GM08714 (cell line): ENCODE data around the gene TTC32.
A peak's percentile ranks its signal among the peaks of the same experiment; 100 is the strongest.
"Not testable (repeated sequence)": the region's sequence is repeated elsewhere in the genome, so short reads cannot be mapped to it uniquely, and the experiment has no call there.

Experiments used
- H3K4me3 ChIP-seq: fragments of 200-500 bp; sonication (Bioruptor generic); 2 replicates; pipeline ENCODE4 v1.5.1; 2014; ENCODE audit warnings: mild to moderate bottlenecking, low read length, inconsistent platforms
- ZNF274 ChIP-seq: IDR thresholded peaks from 2 replicates; pipeline ENCODE4 v1.6.1; 2012; ENCODE audit warnings: mild to moderate bottlenecking, low read depth, low read length

TTC32 gene

DNA sequence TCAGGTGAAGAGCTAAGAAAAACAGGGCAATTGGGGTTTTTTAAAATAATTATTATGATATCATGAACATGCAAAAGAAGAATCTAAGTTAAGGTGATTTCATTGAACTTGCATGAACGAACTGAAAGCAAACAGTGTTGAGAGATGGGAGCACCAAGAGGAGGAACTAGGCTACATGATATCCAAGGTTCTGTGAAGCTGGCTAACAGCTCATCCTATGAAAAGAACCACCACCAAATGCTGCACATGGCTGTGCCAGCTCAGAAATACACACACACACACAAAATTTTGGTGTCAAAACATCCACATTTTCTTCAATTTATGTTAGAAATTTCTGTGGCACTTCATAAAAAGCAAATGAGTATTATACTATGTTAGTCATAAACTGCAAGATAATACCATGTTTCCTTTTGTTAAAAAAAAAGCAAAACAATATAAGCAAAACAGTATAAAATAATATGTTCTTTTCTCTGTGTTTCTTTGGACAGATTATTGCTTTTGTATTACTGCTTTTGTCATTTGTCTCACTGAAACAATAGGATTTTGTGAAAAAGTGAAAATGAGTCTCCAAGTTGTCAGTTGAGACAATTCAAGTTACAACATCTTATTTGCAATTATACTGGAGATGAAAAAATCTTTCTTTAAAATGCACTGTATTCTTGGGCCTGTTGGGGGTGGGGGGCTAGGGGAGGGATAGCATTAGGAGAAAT is 12.6 kb upstream of the TTC32 start:
- TF ChIP-seq ZNF274, result no peak
- H3K4me3 ChIP-seq, result no peak overlapping the region

DNA sequence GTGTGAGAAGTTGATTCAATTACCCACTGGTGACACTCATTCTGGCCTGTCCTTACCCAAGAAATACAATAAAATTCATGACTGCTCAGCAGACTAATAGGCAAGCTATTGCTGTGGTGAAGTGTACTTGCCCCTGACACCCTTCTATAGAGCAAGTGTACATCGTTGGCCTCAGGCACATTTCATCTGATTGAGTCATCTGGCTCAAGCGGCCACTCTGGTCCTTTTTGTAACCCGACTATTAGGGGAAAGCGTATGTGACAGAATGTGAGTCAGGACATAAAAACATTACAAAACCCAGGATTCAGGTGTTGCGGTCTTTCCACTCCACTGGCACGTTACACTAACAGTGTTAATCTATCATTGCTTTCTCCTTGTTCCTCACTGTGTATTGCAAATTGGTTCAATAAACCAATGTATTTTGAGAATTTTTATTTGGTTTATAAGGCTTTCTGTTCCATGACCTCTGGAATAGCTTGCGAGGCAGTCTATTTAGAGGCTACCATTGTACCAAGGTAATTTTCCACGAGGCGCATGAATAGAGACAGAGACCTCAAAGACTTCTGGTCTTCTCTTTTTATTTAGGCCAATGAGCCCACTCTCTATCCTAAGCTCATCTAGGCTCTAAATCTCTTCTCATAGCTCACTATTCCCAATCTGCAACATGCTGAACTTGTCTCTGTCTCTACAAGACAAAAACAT is 10.2 kb upstream of the TTC32 start:
- TF ChIP-seq ZNF274, result no peak
- H3K4me3 ChIP-seq, result no peak overlapping the region

DNA sequence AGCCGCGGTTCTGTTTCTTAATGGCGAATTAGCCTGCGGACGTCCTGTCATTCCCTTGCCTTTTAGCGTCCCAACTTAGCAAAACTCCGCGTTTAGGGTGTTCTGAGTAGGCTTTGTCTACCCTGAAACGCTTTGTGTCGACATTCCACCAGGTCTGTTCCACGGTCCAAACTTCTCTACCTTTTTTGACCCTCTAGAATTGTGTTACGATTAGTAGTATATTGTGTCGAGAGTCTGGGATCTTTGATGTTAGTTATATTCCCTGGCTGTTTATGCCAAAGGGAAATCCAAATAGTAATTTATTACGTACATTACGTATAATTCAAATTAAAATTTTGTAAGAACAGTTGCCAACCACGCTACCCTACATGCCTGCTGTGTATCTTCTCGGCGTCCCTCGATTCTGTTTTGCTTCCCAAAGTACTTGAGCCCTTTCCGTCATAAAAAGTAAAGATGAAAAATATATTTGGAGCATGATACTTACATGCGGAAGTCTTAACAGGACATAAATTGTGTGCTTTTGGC is 495 bp upstream of the TTC32 start:
- no peak for TF ChIP-seq ZNF274
- H3K4me3 ChIP-seq, result peak overlapping the region; percentile 96

DNA sequence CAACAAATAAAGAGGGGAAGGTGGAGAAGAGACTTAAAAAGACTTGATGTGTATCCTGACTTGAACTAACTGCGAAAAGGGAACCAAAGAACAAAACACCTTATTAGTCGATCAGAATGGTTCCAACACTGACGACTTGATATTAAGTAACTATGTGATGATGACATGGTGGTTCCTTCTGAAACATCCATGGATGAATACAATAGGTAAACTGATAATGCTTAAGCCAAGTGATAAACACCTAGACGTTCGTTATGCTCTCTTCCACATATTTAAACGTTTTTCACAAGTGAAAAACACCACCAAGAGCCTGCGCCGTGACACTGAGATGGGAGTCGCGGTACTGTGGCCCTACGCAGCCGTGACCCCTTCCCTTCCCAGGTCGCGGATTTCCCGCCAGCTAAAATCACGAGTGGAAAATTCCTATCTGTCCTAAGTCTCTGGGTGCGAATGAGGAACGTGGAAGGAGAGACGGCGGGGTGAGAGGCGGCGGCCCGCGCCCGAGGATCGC is 797 bp downstream of the TTC32 start:
- peak overlapping the region; percentile 96 for H3K4me3 ChIP-seq
- TF ChIP-seq ZNF274, result no peak

DNA sequence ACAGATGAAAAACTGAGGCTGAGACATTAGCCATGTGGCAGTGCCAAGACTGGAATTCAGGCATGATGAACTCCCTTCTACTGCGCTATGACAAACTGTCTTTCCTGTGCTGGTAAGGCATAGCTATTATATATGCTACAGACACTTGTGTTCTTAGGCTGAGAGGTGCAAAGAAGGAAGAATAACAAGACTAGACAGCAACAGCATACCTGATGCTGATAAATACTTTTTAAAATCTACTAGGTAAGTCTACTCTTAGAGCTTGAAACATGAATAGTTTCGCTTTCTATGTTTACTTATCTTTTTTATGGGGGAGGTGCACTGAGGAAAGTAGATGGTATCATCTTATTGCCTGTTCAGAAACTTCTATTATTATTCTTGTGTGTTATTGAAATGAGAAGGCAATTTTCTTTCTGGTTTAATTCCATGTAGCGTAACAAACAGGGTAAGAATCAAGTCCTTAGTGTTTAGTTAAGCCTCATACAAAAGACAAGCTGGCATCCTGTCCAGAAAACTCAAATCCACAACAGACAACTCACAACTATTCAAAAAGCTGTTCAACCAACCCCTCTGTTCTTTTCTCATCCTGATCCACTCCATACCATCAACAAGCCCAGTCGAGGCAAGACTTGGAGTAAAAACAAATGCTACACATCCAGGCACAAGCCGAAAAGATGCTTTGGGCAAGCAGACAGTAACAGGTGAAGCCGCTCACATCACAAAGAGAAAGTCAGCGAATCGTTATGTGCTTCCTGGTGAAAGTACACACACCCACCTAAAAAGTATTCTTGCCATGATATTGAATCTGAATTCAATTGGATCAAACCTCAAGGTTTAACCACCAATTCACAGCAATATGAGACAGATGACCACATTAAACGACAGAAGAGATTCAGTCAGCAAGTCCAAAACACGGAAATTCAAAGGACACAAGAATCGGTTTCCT is 1.5 kb downstream of the TTC32 start:
- H3K4me3 ChIP-seq, result peak overlapping the region; percentile 96
- TF ChIP-seq ZNF274, result no peak

DNA sequence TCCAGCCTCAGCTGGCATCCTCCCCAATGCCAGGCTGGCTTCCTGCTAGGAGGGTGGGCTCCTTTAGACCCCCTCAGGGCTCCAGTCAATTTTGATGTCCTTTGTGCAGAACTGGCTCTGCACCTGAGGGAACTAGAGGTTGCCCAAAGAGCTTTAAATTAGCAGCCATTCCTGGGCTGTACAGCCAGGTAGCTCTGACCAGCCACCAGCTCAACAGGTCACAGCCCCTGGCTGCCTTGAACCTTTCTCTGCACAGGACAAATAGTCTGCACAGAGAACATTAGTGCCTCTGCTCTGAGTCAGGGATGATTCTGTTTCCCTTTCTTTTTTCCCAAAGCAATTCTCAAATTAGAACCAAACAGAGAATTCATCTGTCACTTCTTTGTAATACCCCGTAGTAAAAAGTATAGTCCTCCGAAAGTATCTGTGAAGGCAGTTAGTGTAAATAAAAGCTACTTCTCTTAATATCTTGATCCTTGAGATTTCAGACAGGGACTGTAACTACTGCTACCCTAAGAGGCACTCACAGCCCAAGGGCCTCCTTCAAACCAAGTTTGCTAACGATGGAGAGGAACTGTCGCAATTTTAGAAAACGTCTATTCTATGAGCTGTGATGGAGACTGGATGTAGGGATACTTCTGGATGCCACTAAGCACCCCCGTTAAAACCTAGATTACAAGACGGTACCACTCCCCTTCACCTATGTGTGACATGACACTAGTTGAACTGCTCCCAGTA is 3.0 kb downstream of the TTC32 start:
- no peak overlapping the region for H3K4me3 ChIP-seq
- no peak for TF ChIP-seq ZNF274

DNA sequence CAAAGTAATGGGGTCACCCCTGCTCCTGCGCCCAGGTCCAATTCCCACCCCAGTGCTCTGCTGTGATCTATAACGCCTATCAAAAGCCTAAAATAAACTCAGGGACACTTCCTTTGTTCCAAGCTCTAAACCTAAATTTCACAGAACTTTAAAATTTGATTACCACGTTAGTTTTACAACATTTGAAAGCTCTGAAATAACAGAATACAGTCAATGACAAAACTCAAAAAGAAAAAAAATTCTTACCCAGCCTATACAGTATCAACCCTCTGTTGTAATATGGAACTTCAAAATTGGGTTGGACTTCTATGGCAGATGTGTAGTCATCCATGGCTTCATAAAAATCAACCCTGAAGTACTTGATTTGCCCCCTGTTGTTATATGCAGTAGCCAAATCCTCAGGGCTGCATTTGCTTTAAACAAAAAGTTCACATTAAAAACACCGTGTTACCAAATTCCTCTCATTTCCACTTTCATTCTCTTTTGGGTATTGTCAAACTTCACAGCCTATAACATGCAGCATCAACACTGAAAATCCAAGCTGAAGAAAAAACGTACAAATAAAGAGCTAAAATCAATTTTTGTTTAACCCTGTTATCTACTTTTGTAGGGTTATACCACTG is 4.0 kb downstream of the TTC32 start:
- no peak for TF ChIP-seq ZNF274
- no peak overlapping the region for H3K4me3 ChIP-seq

DNA sequence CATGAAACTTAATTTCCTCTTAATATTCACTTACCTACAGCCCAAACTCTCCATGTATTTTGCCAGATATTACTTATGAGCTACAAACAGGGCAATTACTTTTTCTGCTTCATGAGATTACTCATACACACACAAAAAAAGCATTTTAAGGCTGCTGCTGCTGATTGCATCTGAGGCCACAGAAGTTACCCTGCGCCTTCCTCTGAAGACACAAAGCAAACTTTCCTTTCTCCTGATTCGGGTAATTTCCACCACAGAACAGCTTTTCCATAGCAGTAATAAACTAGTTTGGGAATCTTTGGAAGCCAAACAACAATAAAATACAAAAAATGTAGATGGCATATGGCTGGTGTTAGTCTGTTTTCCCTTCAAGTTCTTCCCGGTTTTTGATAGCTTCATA is 6.2 kb downstream of the TTC32 start:
- no peak for TF ChIP-seq ZNF274

DNA sequence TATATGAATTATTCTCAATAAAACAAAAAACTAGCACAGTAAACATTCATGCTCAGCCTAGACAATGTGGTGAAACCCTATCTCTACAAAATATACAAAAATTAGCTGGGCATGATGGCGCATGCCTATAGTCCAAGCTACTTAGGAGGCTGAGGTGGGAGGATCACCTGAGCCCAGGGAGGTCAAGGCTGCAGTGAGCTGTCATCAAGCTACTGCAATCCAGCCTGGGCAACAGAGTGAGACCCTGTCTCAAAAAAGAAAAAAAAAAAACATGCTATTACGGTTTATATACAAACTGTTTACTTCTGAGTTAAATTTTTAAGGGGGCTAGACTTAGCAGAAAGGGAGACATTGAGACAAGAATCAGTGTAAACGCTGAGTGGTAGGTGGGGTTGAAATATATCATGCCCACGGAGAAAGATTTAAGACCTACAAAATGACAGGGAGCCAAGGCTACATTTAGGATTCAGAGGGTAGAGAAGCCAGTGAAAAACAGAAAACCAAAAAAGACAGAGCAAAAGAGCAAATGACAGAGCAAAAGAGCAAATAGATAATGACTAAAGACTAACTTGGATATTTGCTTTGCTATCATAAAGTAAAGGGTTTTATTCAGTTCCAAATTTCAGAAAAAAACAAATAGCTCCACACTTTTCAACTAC is 7.5 kb downstream of the TTC32 start:
- TF ChIP-seq ZNF274, result no peak
- no peak overlapping the region for H3K4me3 ChIP-seq

More for the DNA sequence above, 6.2 kb downstream of the TTC32 start:
- no peak overlapping the region for H3K4me3 ChIP-seq

DNA sequence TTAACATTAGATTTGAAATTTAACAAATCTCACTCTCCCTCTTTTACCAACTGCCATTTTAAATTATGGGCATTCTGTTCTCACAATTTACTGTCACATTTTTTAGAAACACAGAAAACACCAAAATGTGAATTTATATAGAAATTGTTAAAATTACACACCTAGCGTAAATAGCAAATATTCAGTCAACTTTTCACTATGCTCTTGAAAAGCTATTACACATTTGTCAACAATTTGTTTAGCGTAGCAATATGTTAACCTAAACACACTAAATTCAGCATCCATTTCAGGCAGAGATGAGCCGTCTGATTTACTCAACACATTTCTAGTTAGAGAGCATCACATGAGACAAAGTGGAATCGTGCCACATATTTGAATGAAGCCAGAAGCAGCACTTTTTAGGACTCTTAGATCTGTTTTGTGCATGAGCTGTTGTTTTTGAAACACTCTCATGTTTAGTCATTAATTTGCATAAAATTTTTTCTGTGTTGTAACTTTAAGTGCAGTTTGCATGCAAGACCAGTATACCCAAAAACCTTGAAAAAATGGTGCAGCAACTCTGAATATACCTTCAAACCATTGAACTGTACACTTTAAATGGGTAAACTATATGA is 8.2 kb downstream of the TTC32 start:
- no peak for TF ChIP-seq ZNF274
- no peak overlapping the region for H3K4me3 ChIP-seq

DNA sequence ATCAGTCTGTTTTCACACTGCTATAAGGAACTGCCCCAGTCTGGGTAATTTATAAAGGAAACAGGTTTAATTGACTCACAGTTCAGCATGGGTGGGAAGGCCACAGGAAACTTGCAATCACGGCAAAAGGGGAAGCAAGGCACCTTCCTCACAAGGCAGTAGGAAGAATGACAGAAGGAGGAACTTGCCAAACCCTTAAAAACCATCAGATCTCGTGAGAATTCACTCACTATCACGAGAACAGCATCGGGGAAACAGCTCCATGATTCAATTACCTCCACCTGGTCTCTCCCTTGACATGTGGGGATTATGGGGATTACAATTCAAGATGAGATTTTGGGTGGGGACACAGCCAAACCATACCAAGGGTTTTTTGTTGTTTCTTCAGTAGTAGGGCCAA is 9.8 kb downstream of the TTC32 start:
- not testable (repeated sequence) for H3K4me3 ChIP-seq

DNA sequence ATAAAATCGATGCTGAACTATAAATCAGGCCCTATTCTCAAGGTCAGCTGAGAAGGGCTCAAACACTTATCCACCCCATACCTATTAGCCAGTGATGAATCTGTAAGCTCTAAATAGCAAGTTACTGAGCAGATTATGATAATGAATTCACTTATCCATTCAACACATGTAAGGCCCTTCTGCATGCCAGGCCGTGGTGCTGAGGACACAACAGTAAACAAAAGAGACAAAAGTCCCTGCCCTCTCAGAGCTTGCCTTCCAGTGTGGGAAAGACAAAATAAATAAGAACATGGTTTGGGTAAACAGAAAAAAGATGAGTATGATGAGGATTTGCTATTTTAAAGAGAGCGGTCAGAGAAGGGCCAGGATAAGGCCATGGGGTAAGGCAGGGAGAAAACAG is 11.7 kb downstream of the TTC32 start:
- no peak overlapping the region for H3K4me3 ChIP-seq
- TF ChIP-seq ZNF274, result no peak

DNA sequence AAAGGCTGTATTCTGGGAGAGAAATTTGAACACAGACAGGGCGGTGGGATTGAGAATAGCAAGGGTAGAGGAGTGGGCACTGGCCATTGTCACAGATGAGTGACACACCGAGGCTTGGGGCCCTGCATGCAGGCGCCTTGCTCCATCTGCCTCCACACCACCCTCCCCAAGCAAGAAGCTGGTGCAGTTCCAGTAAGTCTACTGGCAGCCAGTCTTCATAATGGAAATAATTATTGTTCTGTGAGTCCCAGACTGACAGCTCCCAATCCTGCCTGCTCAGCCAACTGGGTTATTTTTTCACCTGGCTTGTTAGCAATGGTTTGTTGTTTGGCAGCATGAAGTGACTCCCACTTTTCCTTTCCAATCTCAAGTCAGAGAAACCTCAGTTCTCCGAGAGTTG is 13.0 kb downstream of the TTC32 start:
- no peak for TF ChIP-seq ZNF274
- no peak overlapping the region for H3K4me3 ChIP-seq
